ENCODE data around the gene CDCA4. TPM values are rescaled to one million over a fixed set of nuclear protein-coding genes. Genes with fewer than 3 reads are reported as not detected.

CDCA4 gene
- total and polyA plus RNA-seq, 10 of the 15 experiments (the other 5 are each of a cell fraction or from before 2014, with no cell fraction given): 10.4 to 64.0 (median 52.1) TPM

DNA sequence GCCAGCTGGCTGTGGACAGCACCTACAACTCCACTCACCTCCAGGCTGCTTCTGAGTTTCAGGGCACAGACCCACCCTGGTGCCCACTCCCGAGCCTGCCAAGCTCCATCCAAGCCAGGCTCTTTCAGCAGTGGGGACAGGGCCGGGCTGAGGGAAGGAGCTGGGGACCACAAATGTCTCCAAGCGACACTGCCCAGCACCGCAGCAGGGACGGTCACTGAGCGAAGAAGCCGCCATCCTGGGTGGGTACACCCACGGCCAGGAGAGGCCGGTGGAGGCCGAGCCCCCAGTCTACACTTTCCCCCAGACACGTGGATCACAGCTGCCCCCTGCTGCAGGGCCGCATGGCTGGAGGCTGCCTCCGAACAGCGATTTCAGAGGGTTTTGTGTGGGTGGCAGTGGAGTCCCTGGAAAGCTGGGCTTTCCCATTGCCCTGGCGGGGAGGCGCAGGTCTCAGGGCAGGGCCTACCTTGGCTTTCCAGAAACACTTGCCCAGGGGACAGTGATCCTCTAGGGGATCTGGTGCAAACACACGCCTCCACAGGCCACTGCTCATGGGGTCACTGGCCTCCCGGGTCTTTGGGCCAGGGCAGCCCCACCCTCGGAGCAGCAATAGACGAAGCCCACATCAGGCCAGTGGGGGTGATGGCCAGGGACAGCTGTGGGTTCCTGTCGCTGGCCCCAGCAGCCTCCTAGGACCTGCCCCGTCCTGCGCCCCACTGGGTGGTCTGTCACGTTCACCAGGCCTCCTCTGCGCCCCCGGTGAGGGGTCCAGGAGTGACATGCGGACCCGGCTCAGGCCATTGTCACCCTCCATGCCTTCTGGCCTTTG, 45.6 kb upstream of the CDCA4 start (continued):
- TF ChIP-seq, protein P1, sequence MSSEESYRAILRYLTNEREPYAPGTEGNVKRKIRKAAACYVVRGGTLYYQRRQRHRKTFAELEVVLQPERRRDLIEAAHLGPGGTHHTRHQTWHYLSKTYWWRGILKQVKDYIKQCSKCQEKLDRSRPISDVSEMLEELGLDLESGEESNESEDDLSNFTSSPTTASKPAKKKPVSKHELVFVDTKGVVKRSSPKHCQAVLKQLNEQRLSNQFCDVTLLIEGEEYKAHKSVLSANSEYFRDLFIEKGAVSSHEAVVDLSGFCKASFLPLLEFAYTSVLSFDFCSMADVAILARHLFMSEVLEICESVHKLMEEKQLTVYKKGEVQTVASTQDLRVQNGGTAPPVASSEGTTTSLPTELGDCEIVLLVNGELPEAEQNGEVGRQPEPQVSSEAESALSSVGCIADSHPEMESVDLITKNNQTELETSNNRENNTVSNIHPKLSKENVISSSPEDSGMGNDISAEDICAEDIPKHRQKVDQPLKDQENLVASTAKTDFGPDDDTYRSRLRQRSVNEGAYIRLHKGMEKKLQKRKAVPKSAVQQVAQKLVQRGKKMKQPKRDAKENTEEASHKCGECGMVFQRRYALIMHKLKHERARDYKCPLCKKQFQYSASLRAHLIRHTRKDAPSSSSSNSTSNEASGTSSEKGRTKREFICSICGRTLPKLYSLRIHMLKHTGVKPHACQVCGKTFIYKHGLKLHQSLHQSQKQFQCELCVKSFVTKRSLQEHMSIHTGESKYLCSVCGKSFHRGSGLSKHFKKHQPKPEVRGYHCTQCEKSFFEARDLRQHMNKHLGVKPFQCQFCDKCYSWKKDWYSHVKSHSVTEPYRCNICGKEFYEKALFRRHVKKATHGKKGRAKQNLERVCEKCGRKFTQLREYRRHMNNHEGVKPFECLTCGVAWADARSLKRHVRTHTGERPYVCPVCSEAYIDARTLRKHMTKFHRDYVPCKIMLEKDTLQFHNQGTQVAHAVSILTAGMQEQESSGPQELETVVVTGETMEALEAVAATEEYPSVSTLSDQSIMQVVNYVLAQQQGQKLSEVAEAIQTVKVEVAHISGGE (CRISPR knock-in tag; IDR thresholded peaks at IDR 0.05): no peak
- no peak for TF ChIP-seq CREB1 (IDR thresholded peaks at IDR 0.05; ENCODE audit: low read depth)

GRCh38 chr14:105065280-105066228, 44.7 kb upstream of the CDCA4 start, which contains the start of gene GPR132:
Gene GPR132, minus strand, starts transcription at chr14:105065430. Its CDS starts 10,010 bp downstream, at chr14:105055420.
- peak; percentile 54 for ATAC-seq
- 2% methylated on average over 20 of the region's 22 CpGs for WGBS (ENCODE audit: insufficient coverage, insufficient replicate concordance, low lambda C conversion rate, missing lambda C conversion rate)
- Histone ChIP-seq H3K9ac (ENCODE audit: control insufficient read depth, insufficient read depth, low read length) (peak within 1 kb of the TSS; percentile 84), H3K27ac (ENCODE audit: control insufficient read depth, insufficient read depth) (peak within 1 kb of the TSS; percentile 93), H2AFZ (ENCODE audit: control insufficient read depth, low read depth, low read length) (peak within 1 kb of the TSS; percentile 45), H3K9me3 (replicated peaks; ENCODE audit: control insufficient read depth, insufficient read depth, low read length) (no peaks in the 10 kb centered on the region), H3K4me3 (peak within 1 kb of the TSS; percentile 64), H3K36me3 (ENCODE audit: control insufficient read depth in 2 of 2, insufficient read depth in 2 of 2, low read length in 1 of 2) (no peaks in the 10 kb centered on the region), H3K27me3 (replicated peaks in 1 of 2; ENCODE audit: control insufficient read depth in 2 of 2, insufficient read depth in 2 of 2, low read length in 1 of 2) (no peaks in the 10 kb centered on the region), H3K79me2 (ENCODE audit: control insufficient read depth, insufficient read depth, low read length) (peaks cover 67% of the 10 kb centered on the region), H3K4me1 (ENCODE audit: control insufficient read depth, insufficient read depth, low read length) (peaks cover 69% of the 10 kb centered on the region), H4K20me1 (ENCODE audit: control insufficient read depth, insufficient read depth) (no peaks in the 10 kb centered on the region; the same call in 1 of the 2 replicates), H3K4me2 (ENCODE audit: control insufficient read depth, insufficient read depth) (peak within 1 kb of the TSS; percentile 98)
- in situ Hi-C loops (cut with MboI): no loop called here
- intact Hi-C loops (cut with micrococcal nuclease; ENCODE audit: unreplicated experiment): loop anchor here (1.0 to 10.0 kb wide), 3 partner anchors 21 to 419 kb away; partner anchors contain the start of genes CDCA4 and CRIP1
- CTCF ChIA-PET: interaction anchor here (0.6 to 11.9 kb wide), 10 partner anchors 10 to 1352 kb away, joined by 3 to 114 read pairs (median 6); no protein-coding TSS in a partner anchor
- RAD21 ChIA-PET (ENCODE audit: unreplicated experiment): interaction anchor here (0.8 to 5.3 kb wide), 9 partner anchors 9 to 80 kb away, joined by 3 to 27 read pairs (median 10); partner anchors contain the start of genes CDCA4 and CLBA1
- SMC1A ChIA-PET (ENCODE audit: uncharacterized antibody, unreplicated experiment): interaction anchor here (0.7 to 7.8 kb wide), 10 partner anchors 8 to 47 kb away, joined by 3 to 47 read pairs (median 3); no protein-coding TSS in a partner anchor
- FAIRE-seq: peak; percentile 88
- POLR2A ChIA-PET: interaction anchor here (0.5 to 3.1 kb wide), 13 partner anchors 7 to 405 kb away, joined by 3 to 23 read pairs (median 5); partner anchors contain the start of genes BRF1, CDCA4 and SIVA1
- BruUV-seq (replicated peaks): TSS peak; percentile 89
- peak; percentile 93 for DNase-seq (ENCODE audit: low read depth, low spot score)
- TF ChIP-seq SMARCA5 (IDR thresholded peaks at IDR 0.05) (no peak; the same call in 1 of the 2 replicates), WRNIP1 (IDR thresholded peaks at IDR 0.05; ENCODE audit: borderline replicate concordance, low read depth, low read length) (0 out of 2 replicates have a peak, but pooled peaks have one; percentile 6), JUND (IDR thresholded peaks at IDR 0.05; ENCODE audit: low read depth, low read length) (0 out of 2 replicates have a peak, but pooled peaks have one; percentile 46), ZSCAN29 (IDR thresholded peaks at IDR 0.05) (no peak), KLF5 (IDR thresholded peaks at IDR 0.05; ENCODE audit: partially characterized antibody) (peak; percentile 71)
- TF ChIP-seq, protein P2, sequence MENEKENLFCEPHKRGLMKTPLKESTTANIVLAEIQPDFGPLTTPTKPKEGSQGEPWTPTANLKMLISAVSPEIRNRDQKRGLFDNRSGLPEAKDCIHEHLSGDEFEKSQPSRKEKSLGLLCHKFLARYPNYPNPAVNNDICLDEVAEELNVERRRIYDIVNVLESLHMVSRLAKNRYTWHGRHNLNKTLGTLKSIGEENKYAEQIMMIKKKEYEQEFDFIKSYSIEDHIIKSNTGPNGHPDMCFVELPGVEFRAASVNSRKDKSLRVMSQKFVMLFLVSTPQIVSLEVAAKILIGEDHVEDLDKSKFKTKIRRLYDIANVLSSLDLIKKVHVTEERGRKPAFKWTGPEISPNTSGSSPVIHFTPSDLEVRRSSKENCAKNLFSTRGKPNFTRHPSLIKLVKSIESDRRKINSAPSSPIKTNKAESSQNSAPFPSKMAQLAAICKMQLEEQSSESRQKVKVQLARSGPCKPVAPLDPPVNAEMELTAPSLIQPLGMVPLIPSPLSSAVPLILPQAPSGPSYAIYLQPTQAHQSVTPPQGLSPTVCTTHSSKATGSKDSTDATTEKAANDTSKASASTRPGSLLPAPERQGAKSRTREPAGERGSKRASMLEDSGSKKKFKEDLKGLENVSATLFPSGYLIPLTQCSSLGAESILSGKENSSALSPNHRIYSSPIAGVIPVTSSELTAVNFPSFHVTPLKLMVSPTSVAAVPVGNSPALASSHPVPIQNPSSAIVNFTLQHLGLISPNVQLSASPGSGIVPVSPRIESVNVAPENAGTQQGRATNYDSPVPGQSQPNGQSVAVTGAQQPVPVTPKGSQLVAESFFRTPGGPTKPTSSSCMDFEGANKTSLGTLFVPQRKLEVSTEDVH (IDR thresholded peaks at IDR 0.05; ENCODE audit: low read depth, partially characterized antibody): no peak
- TF ChIP-seq, protein P3, sequence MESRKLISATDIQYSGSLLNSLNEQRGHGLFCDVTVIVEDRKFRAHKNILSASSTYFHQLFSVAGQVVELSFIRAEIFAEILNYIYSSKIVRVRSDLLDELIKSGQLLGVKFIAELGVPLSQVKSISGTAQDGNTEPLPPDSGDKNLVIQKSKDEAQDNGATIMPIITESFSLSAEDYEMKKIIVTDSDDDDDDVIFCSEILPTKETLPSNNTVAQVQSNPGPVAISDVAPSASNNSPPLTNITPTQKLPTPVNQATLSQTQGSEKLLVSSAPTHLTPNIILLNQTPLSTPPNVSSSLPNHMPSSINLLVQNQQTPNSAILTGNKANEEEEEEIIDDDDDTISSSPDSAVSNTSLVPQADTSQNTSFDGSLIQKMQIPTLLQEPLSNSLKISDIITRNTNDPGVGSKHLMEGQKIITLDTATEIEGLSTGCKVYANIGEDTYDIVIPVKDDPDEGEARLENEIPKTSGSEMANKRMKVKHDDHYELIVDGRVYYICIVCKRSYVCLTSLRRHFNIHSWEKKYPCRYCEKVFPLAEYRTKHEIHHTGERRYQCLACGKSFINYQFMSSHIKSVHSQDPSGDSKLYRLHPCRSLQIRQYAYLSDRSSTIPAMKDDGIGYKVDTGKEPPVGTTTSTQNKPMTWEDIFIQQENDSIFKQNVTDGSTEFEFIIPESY (IDR thresholded peaks at IDR 0.05): no peak

Measured in GM12878 (cell line).